ENCODE data around the gene MT2A.
"Not testable (repeated sequence)": the region's sequence is repeated elsewhere in the genome, so short reads cannot be mapped to it uniquely, and the experiment has no call there.

Gene MT2A

GRCh38 chr16:56621665-56622445 lies 13.5 kb downstream of the MT2A start:
- DNase-seq = not testable (repeated sequence)

- DNase-seq = not testable (repeated sequence)
These were observed 14.8 kb downstream of the MT2A start for GRCh38 chr16:56623184-56623583.

GRCh38 chr16:56623637-56624036 lies 15.3 kb downstream of the MT2A start:
- DNase-seq = no peak

DNA sequence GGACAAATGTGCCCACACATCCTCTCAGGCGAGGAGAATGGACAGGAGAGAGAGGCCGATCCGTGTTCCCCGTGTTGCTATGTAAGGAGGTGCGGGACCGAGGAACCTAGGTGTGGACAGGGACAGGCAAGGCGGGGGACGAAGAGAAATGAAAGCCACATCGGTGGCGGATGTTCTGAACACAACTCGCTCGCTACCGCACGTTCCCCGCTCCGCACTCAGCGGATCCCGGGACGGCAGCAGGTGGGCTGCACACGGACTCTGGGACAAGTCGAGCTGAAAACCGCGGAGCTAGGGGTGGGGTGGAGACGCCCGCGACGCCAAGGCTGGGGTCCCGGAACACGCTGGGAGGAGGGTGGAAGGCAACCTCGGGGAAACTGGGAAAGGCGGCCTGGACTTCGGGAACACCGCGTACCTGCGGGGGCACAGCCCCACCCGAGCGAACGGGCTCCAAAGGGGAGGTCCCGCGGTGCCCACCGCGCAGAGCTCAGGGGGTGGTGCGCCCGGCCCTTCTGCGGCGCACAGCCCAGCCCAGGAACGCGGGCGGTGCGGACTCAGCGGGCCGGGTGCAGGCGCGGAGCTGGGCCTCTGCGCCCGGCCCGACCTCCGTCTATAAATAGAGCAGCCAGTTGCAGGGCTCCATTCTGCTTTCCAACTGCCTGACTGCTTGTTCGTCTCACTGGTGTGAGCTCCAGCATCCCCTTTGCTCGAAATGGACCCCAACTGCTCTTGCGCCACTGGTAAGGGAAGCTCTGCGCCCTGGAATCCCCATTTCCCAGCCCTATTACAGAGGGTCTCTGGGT lies 17.0 kb downstream of the MT2A start, which contains the start of gene MT1E:
Gene MT1E (plus strand): TSS at position 642 of the 803 bp plus-strand sequence. CDS start 71 bp downstream, at position 713.
- DNase-seq = no peak

GRCh38 chr16:56625943-56626654 lies 17.7 kb downstream of the MT2A start:
- no peak for DNase-seq

DNA sequence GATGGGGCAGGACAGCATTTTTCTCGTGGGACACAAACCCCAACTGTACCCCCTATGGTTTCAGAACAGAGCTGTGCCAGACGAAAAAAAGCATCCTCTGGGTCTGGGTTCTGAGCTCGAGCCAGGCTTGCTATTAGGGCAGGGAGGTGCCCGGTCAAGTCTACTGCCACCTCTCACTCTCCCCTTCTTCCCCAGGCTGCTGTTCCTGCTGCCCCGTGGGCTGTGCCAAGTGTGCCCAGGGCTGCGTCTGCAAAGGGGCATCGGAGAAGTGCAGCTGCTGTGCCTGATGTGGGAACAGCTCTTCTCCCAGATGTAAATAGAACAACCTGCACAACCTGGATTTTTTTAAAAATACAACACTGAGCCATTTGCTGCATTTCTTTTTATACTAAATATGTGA lies 18.3 kb downstream of the MT2A start:
- no peak for DNase-seq

GRCh38 chr16:56628486-56629350 lies 20.3 kb downstream of the MT2A start:
- no peak for DNase-seq

DNA sequence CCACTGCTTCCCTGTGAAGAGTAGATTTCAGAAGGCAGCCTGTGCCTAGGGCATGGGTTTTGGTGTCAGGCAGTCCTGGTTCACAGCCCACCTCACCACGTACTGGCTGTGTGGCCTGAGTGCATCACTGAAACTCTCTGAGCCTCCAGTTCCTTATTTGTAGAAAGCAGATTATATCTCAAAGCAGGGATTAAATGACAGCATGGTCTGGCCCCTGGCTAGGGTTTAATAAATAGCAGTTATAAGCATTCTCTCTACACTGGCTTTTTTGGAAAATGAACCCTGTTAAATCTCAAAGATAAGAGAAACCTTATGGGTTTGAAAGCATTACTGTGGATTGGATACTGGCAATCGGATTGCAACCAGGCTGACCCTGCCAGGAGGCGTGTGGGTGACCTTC lies 21.1 kb downstream of the MT2A start:
- DNase-seq = no peak

GRCh38 chr16:56630134-56630533 lies 21.8 kb downstream of the MT2A start:
- no peak for DNase-seq

DNA sequence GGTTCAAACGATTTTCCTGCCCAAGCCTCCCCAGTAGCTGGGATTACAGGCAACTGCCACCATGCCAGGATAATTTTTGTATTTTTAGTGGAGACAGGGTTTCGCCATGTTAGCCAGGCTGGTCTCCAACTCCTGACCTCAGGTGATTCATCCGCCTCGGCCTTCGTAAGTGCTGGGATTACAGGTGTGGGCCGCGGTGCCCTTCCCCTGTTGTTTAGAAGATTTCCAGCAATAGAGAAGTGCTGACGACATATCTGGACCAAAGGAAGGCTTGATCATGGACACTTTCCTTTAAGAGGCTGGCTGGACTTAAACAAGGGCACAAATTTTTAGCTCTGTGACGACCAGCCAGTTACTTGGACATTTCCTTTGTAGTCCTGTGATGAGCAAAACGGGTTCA lies 22.8 kb downstream of the MT2A start:
- DNase-seq = no peak

DNA sequence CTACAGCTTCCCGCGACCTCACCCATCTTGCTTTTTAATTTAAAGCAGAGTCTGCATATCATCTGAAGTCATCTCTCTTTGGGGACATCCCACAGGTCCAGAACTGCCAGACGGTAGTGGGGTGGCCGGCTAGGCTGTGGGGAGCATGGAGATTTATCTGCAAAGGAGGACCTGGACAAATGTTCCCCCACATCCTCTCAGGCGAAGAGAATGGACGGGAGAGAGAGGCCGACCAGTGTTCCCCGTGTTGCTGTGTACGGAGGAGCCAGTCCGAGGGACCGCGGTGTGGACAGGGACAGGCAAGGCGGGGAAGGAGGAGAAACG lies 23.4 kb downstream of the MT2A start:
- DNase-seq = no peak

GRCh38 chr16:56632156-56632847 lies 23.9 kb downstream of the MT2A start, which contains the start of gene MT1M:
TSS of gene MT1M (plus strand) at chr16:56632659. CDS start at chr16:56632732, 73 bp downstream.
- no peak for DNase-seq

GRCh38 chr16:56632848-56633365 lies 24.5 kb downstream of the MT2A start:
- DNase-seq = no peak

DNA sequence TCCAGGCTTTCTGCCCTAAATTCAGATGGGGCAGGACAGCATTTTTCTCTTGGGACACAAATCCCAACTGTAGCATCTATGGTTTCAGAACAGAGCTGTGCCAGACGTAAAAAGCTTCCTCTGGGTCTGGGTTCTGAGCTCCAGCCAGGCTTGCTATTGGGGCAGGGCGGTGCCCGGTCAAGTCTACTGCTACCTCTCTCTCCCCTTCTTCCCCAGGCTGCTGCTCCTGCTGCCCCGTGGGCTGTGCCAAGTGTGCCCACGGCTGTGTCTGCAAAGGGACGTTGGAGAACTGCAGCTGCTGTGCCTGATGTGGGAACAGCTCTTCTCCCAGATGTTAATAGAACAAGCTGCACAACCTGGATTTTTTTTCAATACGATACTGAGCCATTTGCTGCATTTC lies 25.2 kb downstream of the MT2A start:
- DNase-seq = no peak

GRCh38 chr16:56634715-56635440 lies 26.5 kb downstream of the MT2A start:
- DNase-seq = no peak

DNA sequence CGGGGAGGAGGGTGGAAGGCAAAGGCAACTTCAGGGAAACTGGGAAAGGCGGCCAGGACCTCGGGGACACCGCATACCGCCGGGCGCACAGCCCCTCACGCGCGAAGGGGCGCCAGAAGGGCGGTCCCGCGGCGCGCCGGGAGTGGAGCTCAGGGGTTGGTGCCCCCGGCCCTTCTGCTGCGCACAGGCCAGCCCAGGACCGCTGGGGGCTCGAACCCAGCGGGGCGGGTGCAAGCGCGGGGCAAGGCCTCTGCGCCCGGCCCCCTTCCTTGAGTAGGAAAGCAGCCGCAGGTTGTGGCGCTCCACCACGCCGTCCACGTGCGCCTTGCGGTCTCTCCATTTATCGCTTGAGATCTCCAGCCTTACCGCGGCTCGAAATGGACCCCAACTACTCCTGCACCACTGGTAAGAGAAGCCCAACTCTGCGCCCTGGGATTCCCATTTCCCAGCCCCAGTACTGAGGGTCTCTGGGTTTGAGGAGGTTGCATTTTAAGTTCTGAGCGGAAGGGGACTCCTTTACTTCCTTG lies 27.1 kb downstream of the MT2A start:
- no peak for DNase-seq

DNA sequence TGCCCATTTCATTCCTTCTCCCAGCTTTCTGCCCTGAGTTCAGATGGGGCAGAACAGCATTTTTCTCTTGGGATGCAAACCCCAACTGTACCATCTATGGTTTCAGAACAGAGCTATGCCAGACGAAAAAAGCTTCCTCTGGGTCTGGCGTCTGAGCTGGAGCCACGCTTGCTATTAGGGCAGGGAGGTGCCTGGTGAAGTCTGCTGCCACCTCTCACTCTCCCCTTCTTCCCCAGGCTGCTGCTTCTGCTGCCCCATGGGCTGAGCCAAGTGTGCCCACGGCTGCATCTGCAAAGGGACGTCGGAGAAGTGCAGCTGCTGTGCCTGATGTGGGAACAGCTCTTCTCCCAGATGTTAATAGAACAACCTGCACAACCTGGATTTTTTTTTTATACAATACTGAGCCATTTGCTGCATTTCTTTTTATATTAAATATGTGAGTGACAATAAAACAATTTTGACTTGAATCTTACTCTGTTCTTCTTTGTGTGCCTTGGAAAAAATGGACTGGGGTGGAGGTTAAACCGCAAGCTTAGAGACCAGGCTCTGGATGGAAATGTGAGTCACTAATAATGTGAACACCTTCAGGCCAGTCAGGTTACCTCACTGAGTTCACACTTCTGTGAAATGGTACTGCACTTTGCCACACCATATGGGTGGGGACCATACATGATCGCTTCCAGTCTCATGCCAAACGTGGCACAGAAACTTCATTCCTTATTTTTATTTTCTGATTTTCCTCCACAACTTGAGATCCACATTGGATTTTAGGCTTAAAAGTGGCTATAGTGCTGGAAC lies 28.4 kb downstream of the MT2A start:
- DNase-seq = no peak

- no peak for DNase-seq
These were observed 29.7 kb downstream of the MT2A start, which contains the start of gene MT1A for GRCh38 chr16:56637814-56638750. TSS of gene MT1A (plus strand) at chr16:56638666. CDS start at chr16:56638739, 73 bp downstream.
